NCI-H2227 (cell line): Measurements from ENCODE around the gene DLGAP1.
A peak's percentile ranks its signal among the peaks of the same experiment; 100 is the strongest.

Source experiments
- DNase-seq: peaks from one replicate; lab custom pipeline; 2025; ENCODE audit not compliant: unreplicated experiment; lab: John Stamatoyannopoulos, UW

Gene DLGAP1

GRCh38 chr18:3669376-3669775 lies 785.7 kb downstream of the DLGAP1 start:
- DNase-seq, result no peak

GRCh38 chr18:3667255-3668137 lies 787.6 kb downstream of the DLGAP1 start:
- DNase-seq, result no peak

GRCh38 chr18:3666526-3667254 lies 788.4 kb downstream of the DLGAP1 start:
- no peak for DNase-seq

- peak; percentile 78 for DNase-seq
Measured at GRCh38 chr18:3665780-3666525, 789.2 kb downstream of the DLGAP1 start.

GRCh38 chr18:3665204-3665603 lies 789.9 kb downstream of the DLGAP1 start:
- no peak for DNase-seq

GRCh38 chr18:3664563-3665178 lies 790.4 kb downstream of the DLGAP1 start:
- no peak for DNase-seq

- DNase-seq, result no peak
Measured at GRCh38 chr18:3663870-3664512, 791.1 kb downstream of the DLGAP1 start.

- no peak for DNase-seq
Measured at GRCh38 chr18:3661989-3662388, 793.1 kb downstream of the DLGAP1 start.

GRCh38 chr18:3660739-3661515 lies 794.2 kb downstream of the DLGAP1 start:
- DNase-seq, result no peak

- DNase-seq, result no peak
Measured at GRCh38 chr18:3658529-3658928, 796.6 kb downstream of the DLGAP1 start.

- DNase-seq, result no peak
Measured at GRCh38 chr18:3655254-3656050, 799.7 kb downstream of the DLGAP1 start.

- DNase-seq, result no peak
Measured at GRCh38 chr18:3654442-3655253, 800.5 kb downstream of the DLGAP1 start.

- DNase-seq, result no peak
Measured at GRCh38 chr18:3653851-3654441, 801.2 kb downstream of the DLGAP1 start.

- no peak for DNase-seq
Measured at GRCh38 chr18:3653263-3653850, 801.8 kb downstream of the DLGAP1 start.

- no peak for DNase-seq
Measured at GRCh38 chr18:3652380-3653262, 802.5 kb downstream of the DLGAP1 start.

- DNase-seq, result no peak
Measured at GRCh38 chr18:3651266-3651665, 803.8 kb downstream of the DLGAP1 start.
